GM19463 (cell line): ENCODE measurements around the gene FRAS1.
A peak's percentile ranks its signal among the peaks of the same experiment; 100 is the strongest.
"Not testable (repeated sequence)": the region's sequence is repeated elsewhere in the genome, so short reads cannot be mapped to it uniquely, and the experiment has no call there.

Experiments
- ATAC-seq: cut with Tn5 transposase; IDR thresholded peaks from one replicate; pipeline ENCODE4 v1.9.1; 2021; ENCODE audit warnings: mild to moderate bottlenecking, moderate library complexity; ENCODE audit not compliant: unreplicated experiment

The FRAS1 gene, protein sequence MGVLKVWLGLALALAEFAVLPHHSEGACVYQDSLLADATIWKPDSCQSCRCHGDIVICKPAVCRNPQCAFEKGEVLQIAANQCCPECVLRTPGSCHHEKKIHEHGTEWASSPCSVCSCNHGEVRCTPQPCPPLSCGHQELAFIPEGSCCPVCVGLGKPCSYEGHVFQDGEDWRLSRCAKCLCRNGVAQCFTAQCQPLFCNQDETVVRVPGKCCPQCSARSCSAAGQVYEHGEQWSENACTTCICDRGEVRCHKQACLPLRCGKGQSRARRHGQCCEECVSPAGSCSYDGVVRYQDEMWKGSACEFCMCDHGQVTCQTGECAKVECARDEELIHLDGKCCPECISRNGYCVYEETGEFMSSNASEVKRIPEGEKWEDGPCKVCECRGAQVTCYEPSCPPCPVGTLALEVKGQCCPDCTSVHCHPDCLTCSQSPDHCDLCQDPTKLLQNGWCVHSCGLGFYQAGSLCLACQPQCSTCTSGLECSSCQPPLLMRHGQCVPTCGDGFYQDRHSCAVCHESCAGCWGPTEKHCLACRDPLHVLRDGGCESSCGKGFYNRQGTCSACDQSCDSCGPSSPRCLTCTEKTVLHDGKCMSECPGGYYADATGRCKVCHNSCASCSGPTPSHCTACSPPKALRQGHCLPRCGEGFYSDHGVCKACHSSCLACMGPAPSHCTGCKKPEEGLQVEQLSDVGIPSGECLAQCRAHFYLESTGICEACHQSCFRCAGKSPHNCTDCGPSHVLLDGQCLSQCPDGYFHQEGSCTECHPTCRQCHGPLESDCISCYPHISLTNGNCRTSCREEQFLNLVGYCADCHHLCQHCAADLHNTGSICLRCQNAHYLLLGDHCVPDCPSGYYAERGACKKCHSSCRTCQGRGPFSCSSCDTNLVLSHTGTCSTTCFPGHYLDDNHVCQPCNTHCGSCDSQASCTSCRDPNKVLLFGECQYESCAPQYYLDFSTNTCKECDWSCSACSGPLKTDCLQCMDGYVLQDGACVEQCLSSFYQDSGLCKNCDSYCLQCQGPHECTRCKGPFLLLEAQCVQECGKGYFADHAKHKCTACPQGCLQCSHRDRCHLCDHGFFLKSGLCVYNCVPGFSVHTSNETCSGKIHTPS (N-terminal part only)

DNA sequence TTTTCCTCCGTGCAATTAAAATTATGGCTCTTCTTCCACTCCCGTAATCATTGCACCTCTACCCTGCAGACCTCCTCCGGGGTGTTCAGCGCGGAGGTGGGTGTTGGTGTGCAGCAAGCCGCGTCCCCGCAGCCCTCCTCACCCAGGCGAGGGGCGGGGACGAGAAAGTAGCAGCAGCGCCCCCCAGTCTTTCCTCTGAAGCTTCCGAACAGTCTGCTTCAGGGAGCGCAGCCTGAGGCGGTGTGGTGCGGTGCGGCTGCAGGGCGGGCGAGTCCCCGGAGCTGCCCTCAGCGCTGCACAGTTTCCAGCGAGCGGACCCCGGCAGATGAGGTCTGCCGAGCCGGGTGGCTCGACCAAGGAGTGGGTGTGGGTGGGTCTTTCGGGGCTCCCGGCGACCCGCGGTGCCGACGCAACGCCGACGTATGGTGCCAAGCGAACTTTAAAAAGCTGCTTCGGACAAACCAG lies at the start of gene FRAS1:
TSS of gene FRAS1 (plus strand) at position 189 of the 465 bp plus-strand sequence. CDS start 687 bp downstream, outside the sequence.
- peak; percentile 37 for ATAC-seq

DNA sequence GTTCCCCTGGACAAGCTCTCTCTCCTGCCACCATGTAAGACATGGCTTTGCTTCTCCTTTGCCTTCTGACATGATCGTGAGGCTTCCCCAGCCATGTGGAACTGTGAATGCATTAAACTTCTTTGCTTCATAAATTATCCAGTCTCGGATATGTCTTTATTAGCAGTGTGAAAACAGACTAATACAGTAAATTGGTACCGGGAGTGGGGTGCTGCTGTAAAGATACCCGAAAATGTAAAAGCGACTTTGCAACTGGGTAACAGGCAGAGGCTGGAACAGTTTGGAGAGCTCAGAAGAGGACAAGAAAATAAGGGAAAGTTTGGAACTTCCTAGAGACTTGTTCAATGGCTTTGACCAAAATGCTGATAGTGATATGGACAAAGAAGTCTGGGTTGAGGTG lies 46.1 kb upstream of the FRAS1 start:
- not testable (repeated sequence) for ATAC-seq

DNA sequence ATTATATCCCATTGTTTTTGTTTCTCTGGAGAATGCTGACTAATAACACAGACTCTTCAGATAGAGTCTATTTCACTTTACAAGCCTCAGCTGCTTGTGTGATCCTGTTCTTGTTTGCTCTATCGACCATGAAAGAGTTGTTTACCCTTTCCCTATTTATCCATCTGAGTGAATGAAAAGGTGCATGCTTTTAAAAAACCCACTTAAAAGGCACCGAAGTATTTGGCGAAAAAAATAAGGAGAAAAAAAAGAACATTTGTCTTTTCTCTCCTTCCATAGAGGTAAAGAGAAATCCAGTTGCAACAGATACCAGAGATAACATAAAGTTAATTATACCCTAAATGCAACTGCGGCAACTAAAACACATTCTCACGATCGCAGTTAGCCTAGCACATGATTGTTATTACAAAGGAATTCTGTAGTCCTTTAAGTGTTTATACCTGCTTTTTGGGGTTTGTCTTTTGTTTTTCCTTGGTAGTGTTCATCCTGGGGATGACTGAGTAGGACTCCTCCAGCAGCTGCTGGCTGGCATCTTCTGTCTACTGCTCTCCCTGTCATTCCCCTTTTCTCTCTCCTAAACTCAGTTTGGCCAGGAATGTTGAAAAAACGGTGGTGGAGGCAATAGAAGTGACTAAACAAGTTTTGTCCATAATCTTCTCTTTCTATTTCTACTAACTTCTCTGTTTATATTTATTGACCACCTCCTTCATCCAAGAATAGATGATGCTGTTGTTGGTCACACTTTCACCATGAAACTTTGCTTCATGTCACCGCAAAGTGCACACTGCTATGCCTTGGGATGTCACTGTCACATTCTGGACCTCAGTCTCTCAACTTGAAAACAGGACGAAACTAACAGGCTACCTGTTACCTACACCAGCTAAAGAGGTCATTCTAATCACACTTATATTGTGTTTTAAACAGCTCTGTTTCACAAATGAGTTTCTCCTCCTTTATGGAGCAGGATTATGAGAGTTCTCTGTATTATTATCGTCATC lies 41.9 kb upstream of the FRAS1 start:
- ATAC-seq: no peak

DNA sequence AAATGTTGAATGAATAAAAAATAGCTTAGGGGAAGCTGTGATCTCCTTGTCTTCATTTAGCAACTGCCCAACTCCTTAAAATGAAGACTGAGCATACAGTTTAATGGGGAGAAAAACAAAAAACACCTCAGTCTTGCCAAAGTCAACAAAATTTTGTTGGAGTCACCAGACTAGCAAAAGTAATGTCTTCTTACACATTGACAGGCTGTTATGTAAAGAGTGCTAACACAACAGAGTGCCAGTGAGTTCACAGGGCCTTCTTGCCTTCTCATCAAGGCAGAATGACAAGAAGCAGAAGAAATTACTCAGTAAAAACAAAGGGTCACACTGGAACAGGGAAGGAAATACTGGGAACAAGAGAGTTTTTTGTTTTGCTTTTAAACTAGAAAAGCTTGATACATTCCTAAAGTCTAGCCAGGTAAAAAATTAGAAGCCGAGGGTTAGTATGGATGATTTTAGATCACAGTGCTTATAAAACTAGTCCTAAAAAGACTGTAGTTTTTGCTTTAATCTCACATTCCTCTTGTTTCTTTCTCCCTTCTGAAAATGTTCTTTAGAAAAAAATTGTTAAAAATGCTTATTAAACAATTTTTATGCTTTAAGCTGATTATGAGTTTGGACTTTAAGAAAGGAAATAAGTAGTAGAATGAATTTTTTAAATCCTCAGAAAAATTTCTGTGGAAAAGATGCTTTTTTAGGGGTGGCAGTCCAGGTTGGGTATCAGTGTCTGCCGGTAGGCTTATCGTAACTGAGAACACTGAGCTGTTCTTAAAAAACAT lies 38.7 kb upstream of the FRAS1 start:
- no peak for ATAC-seq

DNA sequence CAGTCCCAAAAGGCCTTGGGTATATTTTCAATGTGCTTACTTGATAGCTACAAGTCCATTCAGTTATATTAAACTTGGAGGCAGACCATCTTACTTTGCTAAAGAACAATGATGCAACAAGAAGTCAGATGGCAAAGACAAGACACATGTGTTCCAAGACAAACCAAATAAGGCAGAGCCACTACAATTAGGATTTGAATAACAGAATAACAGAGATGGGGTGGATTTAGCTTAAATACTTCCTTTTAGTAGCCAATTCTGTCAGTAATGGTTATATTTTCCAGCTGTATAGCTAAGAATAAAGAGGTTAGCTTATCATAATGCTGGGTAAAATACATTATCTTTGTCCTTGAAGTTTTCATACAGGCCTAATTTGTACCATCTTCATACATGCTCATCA lies 37.7 kb upstream of the FRAS1 start:
- no peak for ATAC-seq

DNA sequence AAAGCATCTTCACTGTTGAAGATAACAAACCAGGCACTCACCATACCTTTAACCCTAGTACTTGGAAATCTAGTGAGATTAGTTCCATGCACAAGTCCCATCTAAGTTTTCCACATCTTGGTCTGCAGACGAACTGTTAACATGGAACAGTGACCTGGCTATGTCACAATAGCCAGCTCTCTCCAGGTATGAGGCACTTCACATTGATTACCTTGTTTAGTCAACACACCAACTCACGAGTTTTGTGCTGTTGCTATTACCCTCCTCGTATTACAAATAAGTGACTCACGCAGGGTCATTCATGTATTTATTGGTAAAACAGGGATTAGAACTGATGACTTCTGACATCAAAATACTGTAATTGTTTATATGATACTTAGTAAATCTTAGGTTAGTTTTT lies 36.4 kb upstream of the FRAS1 start:
- ATAC-seq: no peak

DNA sequence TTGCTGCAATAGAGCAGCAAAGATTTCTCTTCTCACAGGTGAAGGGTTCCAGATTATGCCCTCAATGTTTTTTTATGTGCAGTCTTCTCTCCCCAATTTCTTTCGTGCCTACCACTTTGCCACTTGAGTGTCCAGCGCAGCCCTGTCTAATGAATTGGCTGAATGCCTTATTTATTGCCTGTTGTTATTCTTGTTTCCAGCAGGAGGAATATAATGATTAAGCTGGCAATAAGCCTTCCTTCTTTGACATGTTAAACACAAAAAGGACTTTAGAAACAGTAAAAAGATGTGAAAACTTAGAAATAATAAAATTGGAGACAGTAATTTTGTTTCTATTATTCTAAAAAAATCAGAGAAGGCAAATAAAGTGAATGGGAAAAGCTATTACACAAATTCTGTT lies 34.6 kb upstream of the FRAS1 start:
- no peak for ATAC-seq

DNA sequence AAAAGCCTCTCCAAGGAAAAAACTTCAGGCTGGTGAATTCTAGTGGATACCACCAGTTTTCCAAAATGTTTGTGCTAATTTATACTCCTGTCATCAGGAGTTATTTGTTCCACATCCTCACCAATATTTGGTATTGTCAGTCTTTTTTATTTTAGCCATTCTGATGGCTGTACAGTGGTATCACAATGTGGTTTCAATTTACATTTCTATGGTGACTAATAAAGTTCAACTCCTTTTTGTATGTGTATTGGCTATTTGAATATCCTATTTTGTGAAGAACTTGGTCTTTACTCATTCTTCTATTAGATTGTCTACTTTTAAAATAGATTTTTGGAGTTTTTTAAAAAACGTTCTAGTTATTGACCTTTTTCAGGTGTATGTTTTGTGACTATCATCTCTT lies 33.0 kb upstream of the FRAS1 start:
- ATAC-seq: no peak

DNA sequence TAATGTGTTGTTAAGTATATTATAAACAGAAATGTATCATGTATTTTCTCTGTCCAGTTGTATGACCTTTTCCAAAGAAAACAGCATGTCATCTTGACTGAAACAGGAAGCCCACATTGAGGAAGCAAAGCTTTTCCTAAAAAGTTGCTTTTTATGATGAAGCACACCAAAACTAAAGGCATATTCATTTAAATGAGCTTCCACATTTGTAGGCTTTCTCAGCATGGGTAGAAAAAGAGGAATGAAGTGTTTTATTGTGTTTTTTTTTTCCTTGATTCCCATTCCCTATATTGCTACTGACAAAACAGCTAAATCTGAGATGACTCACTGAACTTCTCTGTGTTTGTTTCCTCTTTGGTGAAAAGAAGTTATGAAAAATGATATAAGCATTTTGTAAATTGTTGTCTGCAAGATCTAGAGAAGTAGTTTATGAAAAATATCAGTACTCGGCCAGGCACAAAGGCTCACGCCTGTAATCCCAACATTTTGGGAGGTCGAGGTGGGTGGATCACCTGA lies 32.5 kb upstream of the FRAS1 start:
- ATAC-seq: no peak

DNA sequence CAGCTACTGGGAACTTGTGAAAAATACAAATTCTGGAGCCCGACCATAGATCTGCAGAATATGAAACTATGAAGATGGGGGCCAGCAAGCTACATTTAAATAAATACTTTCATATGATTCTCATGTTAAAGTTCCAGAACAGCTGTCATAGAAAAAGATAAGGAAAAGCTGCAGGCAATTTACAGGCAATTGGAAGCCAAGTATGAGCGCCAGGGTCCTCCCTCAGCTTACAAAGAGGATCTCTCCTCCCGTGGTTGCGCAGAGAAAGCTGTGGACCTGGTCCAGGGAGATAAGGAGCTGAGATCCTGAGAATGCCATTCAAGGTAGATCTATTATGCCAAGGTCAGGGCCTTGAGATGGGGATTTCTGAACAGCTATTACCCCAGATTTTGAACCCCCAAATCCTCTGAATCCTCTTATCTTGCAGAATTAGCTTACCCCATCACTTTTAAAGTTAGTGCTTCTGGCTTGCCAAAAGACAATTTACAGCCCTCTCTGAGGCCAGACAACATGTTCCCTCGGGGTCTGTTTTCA lies 25.6 kb upstream of the FRAS1 start:
- no peak for ATAC-seq

DNA sequence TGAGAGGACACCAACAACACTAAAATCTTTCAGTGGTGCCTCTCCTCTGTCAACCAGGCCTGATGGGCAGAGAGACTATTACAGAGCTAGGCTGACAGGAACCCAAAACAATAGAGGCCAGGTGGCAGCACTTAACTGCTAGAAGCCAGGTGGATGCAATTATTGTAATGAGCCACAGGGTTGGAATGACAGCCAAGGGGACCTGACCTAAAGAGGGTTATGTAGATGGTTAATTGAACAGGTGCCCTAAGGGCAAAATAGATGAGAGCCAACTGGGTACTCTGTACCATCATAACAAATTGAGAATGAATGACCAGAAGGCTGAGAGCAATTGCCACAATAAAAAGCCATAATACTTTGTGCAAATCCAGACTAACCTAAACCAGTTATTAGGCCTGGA lies 24.7 kb upstream of the FRAS1 start:
- ATAC-seq: no peak

DNA sequence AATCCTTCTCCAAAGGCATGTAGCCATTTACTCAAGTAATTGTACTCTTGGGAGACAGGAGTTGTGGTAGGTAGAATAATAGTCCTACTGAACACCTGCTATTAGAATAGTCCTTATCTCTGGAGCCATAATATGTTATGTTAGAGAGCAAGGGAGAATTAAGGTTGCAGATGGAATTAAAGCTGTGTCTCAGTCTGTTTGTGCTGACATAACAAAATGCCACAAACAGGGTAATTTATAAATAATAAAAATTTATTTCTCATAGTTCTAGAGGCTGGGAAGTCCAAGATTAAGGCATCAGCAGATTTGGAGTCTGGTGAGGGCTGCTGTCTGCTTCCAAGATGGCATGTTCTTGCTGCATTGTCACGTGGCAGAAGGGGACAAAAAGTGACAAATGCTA lies 24.2 kb upstream of the FRAS1 start:
- no peak for ATAC-seq

DNA sequence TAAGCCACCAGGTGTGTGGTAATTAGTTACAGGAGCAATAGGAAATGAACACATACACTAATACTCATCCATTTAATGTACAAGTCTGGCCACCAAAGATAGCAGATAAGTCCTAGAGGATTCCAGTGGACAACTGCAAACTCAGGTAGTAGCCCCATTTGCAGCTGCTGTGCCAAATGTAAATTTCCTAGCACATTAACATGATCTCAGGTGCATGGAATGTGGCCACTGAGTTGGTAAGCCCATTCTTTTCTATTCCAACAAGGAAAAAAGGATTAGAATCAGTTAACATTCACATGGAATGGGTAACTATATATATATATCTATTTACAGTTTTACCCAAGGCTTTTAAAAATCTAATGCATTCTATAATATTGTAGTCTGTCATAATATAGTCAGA lies 23.3 kb upstream of the FRAS1 start:
- no peak for ATAC-seq

DNA sequence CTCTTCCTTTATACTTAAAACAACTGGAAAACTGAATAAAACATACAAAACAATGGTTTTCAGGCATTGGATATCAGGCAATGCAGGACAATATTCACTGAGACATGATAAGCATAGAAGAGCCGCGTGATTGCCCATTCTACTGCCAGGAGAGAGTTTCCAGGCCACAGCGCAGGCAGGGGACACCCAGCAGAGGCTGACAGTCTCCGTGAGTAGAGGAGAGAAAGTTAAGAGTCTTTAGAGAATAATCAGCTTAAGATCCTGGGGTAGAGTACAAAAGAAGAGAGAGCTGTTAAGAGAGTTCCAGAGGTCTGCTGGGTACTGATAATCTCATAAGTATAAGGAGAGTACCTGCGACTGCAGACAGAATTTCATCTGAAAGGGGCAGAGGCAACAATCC lies 18.4 kb upstream of the FRAS1 start:
- no peak for ATAC-seq

DNA sequence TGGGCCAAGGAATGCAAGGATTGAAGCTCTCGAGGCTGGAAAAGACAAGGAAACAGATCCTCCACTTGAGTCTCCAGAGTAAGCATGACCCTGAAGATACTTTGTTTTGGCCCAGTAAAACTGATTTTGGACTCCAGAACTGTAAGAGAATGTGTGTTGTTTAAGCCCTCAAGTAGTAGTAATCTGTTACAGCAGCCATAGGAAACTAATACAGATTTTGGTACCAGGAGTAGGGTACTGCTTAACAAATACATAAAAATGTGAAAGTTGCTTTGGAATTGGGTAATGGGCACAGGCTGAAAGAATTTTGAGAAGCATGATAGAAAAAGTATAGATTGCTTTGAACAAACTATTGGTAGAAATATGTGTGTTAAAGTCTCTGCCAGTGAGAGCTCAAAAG lies 17.4 kb upstream of the FRAS1 start:
- ATAC-seq: no peak

DNA sequence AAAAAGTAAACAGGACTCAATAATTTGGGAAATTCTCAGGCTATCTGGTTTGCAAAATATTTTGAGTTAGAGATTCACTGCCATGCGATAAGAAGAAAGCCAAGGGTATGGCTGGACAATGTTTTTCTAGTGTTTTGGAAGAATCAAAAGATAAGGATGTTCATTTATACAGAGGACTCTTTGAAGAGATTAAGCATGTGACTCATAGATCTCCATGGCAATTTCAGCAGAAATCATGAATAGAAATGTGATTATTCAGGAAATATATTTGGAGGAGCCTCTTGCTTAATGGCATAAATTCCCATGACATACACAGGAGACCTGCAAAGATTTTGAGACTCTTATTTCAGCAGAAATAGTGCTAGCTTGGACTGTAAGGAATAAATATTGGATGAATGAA lies 16.7 kb upstream of the FRAS1 start:
- ATAC-seq: no peak

DNA sequence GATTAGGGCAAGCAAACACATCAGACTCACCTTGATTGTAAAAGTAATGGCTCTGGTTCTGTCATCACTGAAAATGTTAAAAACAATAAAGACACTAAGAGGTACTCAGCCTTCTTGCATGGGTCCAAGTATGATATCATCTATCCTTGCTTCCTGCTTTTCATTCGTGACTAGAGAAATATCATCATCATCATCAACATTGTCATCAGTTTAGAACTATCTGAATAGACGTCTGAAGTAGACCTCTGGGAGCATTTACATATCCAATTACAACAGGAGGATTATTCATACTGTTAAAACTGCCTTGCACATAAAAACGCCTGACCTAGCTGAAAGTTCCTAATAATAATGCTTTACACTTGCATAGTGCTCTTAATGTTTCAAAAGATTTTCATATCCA lies 9.8 kb upstream of the FRAS1 start:
- no peak for ATAC-seq

DNA sequence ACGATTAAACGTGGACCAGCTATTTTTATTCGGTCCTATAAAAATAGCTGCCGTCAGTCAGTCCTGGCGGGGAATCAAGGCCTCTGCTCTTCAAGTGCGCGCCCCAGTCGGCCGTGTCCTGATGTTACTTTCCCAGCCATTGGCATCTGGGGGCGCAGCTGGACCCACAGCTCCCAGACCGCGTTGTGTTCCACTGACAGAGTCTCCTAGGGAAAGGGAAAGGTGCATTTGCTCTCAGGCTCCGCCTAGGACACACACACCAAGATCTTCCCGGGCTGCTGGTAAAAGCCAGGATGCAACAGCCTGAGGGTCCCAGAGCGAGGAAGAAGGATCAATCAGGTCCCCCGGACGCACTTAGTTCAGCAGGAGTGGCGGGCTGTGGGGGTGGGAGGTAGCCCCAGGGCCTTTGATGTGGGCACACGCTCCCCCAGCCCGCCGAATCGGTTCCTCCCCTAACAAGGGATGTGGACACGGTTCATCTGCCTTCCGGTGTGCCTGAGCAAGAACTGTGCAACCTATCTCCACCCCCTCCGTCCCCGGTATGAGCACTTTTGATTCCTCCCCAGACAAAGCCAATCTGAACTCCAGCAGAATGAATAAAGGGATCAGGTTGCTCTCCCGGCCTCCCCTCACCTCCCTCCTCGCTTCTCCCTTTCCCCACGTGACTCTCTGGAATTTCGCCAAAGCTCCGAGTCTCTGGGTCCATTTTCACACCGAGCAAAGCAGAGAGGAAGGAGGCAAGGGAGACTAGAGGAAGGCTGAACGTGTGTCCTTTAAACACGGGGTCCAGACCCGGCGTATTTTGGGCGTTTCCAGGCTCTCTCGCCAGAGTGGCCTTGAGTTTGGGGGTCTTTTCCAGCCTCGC lies 626 bp upstream of the FRAS1 start:
- ATAC-seq: peak; percentile 60
